Prostate gland (tissue), 2 donors: ENCODE results near the gene OMG. TPM values are rescaled to one million over a fixed set of nuclear protein-coding genes. Genes with fewer than 3 reads are reported as not detected.

Experiments used
- DNase-seq: peaks from one replicate; pipeline ENCODE4 v3.0.0-alpha.2; 2019; ENCODE audit warnings: low spot score
- H3K27ac ChIP-seq, 2 donors: fragments of 200-600 bp; sonication (generic); 2 replicates each; pipeline ENCODE4 v1.5.1; 2017 to 2019
- H3K27me3 ChIP-seq: fragments of 200-600 bp; sonication (generic); replicated peaks from 2 replicates; pipeline ENCODE4 v1.5.1; 2019; ENCODE audit not compliant: insufficient read depth
- H3K36me3 ChIP-seq, 2 donors: fragments of 200-600 bp; sonication (generic); 1 replicate in 1 of 2; 2 replicates in 1 of 2; pipeline versions ENCODE4 v1.5.1 to v1.8.1; 2017 to 2019
- H3K4me1 ChIP-seq: fragments of 200-600 bp; sonication (generic); replicated peaks from 2 replicates; pipeline ENCODE4 v1.5.1; 2019
- H3K4me3 ChIP-seq, 2 donors: fragments of 200-600 bp; sonication (generic); 2 replicates each; pipeline ENCODE4 v1.5.1; 2017 to 2019
- H3K9me3 ChIP-seq: fragments of 200-600 bp; sonication (generic); 2 replicates; pipeline ENCODE4 v1.5.1; 2017
- POLR2A ChIP-seq: fragments of 450-650 bp; IDR thresholded peaks from one replicate; pipeline ENCODE4 v1.6.1; 2016; ENCODE audit warnings: antibody characterized with exemption, mild to moderate bottlenecking
- POLR2AphosphoS5 ChIP-seq: sonication (generic); formaldehyde crosslinking; IDR thresholded peaks from one replicate; pipeline ENCODE4 v1.6.1; 2017; ENCODE audit warnings: antibody characterized with exemption
- WGBS: methylation state at CpG from one replicate; pipeline ENCODE4 v1.1.5; 2018; 5-methylcytosine and 5-hydroxymethylcytosine counted together
- intact Hi-C: fragments of 100-400 bp; cut with DNase I; formaldehyde crosslinking; loops from one replicate; pipeline ENCODE4 v1.14.2; 2022
- total RNA-seq, 2 donors: library from RNA; depleted of rRNA; stranded (reverse); fragments of >200 nt; gene quantifications; one replicate each; pipeline ENCODE4 v1.1.0, GENCODE V29; 2016
- TF ChIP-seq, protein P1 (sequence below), 4 experiments: fragments of 200-600 bp in 2 of 4; fragments of 450-650 bp in 2 of 4; sonication (generic) in 2 of 4; IDR thresholded peaks; 1 replicate in 3 of 4; 2 replicates in 1 of 4; pipeline ENCODE4 v1.5.1; 2016 to 2019; ENCODE audit warnings: antibody characterized with exemption in 4 of 4, mild to moderate bottlenecking in 2 of 4, moderate library complexity in 2 of 4

Gene OMG
- total RNA-seq, 2 donors from 2014 or later: not detected

DNA sequence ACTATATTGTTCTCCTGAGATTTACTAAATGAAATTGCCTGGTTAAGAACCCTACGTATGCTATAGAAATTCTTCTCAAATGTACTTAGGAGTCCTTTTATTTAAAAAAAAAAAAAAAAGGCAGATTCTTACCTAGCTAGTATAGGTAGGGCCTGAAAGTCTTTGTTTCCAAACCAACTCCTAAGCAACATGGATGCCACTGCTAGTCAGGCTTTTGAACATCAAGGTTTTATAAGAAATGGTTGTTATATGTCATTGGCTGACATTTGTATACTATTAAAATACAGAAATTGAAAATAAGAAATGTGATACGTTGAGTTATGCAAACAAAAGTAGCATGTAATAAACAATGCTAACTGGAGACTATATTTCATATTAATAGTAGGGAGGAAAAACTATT, 23.2 kb upstream of the OMG start:
- no peak overlapping the region for H3K27ac ChIP-seq
- no peak overlapping the region for H3K4me3 ChIP-seq
- intact Hi-C loops: no loop called here
- WGBS: 80% methylated on average over 2 of the region's 2 CpGs
- TF ChIP-seq POLR2AphosphoS5 (no peak), POLR2A (no peak)
- TF ChIP-seq, protein P1, sequence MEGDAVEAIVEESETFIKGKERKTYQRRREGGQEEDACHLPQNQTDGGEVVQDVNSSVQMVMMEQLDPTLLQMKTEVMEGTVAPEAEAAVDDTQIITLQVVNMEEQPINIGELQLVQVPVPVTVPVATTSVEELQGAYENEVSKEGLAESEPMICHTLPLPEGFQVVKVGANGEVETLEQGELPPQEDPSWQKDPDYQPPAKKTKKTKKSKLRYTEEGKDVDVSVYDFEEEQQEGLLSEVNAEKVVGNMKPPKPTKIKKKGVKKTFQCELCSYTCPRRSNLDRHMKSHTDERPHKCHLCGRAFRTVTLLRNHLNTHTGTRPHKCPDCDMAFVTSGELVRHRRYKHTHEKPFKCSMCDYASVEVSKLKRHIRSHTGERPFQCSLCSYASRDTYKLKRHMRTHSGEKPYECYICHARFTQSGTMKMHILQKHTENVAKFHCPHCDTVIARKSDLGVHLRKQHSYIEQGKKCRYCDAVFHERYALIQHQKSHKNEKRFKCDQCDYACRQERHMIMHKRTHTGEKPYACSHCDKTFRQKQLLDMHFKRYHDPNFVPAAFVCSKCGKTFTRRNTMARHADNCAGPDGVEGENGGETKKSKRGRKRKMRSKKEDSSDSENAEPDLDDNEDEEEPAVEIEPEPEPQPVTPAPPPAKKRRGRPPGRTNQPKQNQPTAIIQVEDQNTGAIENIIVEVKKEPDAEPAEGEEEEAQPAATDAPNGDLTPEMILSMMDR (IDR thresholded peaks at IDR 0.05): no peak
- no peak for DNase-seq
- no peaks in the 10 kb centered on the region for H3K27me3 ChIP-seq
- H3K4me1 ChIP-seq: no peaks in the 10 kb centered on the region
- H3K36me3 ChIP-seq: no peaks in the 10 kb centered on the region
- H3K9me3 ChIP-seq: no peaks in the 10 kb centered on the region

DNA sequence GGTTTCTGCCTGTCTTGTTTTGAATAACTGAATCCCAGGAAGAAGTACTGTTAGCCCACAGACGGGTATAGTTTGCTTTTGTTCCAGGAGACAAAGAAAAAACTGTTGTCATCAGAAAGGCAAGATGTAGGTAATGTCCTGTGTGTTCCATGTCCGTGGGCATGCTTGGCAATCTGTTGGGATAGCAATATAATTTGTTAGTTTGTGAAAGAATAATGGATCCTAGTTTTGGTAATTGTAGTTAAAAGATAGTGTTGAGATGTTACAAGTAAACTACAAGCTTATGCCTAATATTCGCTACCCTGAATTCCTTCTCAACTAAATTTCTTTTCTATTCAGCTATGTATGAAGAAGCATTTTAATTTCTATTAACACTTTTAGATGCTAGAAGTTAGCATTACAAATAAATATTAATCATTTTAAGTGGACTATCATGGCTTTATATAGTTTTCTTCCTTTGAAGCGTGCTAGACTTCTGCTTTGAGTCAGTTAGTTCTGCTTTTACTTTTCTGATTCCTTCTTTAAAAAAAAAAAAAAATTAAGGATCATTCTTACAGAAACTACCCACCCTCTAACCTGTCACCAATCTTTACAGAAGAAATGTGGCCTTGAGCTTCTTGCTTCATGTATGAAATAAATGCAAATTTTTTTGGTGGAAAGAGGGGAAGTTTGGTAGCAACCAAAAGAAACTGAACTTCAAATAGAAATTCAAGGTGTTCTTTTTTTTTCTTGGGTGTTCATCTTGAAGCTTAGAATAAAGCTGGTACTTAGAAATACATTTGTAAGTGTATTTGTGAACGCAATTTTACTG, 22.0 kb upstream of the OMG start:
- Histone ChIP-seq H3K9me3 (no peaks in the 10 kb centered on the region), H3K4me1 (no peaks in the 10 kb centered on the region), H3K27ac (no peak overlapping the region), H3K36me3 (no peaks in the 10 kb centered on the region), H3K27me3 (no peaks in the 10 kb centered on the region), H3K4me3 (no peak overlapping the region)
- DNase-seq: no peak
- 72% methylated on average over 5 of the region's 5 CpGs for WGBS
- intact Hi-C loops: no loop called here
- TF ChIP-seq POLR2A (no peak), POLR2AphosphoS5 (no peak)
- TF ChIP-seq, protein P1 (IDR thresholded peaks at IDR 0.05): no peak

DNA sequence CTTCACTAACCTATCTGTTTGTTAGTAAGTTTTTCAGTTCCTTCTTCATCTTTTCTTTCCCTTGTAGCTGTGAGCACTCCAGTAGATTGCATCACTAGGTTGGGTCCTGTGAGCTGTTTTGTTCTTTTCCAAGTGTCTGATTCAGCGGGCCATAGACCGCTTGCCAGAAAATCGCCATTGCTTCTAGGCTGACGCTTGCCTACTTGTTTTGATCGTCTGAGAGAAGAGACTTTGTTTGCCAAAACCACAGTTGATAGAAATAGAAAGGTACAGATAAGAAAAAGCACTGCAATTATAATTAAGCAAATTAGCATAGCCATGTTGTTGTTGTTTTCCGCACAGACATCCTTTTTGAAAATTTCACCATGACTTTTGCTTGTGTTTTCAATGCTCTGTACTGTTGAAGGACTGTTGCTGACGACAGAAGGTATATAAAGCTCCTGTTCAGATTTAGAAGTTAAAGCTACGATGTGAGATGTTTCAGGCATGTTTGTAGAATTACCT, 21.3 kb upstream of the OMG start:
- TF ChIP-seq, protein P1 (IDR thresholded peaks at IDR 0.05): no peak
- TF ChIP-seq POLR2A: no peak
- TF ChIP-seq POLR2AphosphoS5: no peak
- H3K27ac ChIP-seq: no peak overlapping the region
- intact Hi-C loops: no loop called here
- DNase-seq: no peak
- H3K9me3 ChIP-seq: no peaks in the 10 kb centered on the region
- H3K27me3 ChIP-seq: no peaks in the 10 kb centered on the region
- no peaks in the 10 kb centered on the region for H3K36me3 ChIP-seq
- WGBS: 65% methylated on average over 8 of the region's 8 CpGs
- H3K4me3 ChIP-seq: no peak overlapping the region
- H3K4me1 ChIP-seq: no peaks in the 10 kb centered on the region

DNA sequence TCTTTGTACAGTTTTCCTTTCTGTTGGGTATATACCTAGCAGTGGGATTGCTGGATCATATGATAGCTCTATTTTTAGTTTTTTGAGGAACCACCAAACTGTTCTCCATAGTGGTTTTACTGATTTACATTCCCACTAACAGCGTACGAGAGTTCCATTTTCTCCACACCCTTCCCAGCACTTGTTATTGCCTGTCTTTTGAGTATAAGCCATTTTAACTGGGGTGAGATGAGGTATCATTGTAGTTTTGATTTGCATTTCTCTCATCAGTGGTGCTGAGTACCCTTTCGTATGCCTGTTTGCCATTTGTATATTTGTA, 17.7 kb upstream of the OMG start:
- no peak for DNase-seq
- Histone ChIP-seq H3K9me3 (no peaks in the 10 kb centered on the region), H3K36me3 (no peaks in the 10 kb centered on the region), H3K27ac (no peak overlapping the region), H3K4me1 (no peaks in the 10 kb centered on the region), H3K4me3 (no peak overlapping the region), H3K27me3 (no peaks in the 10 kb centered on the region)
- intact Hi-C loops: no loop called here
- TF ChIP-seq POLR2AphosphoS5 (no peak), POLR2A (no peak)
- TF ChIP-seq, protein P1 (IDR thresholded peaks at IDR 0.05): no peak
- 91% methylated on average over 3 of the region's 3 CpGs for WGBS
